ENCODE results near the gene FMC1.

The FMC1 gene

DNA sequence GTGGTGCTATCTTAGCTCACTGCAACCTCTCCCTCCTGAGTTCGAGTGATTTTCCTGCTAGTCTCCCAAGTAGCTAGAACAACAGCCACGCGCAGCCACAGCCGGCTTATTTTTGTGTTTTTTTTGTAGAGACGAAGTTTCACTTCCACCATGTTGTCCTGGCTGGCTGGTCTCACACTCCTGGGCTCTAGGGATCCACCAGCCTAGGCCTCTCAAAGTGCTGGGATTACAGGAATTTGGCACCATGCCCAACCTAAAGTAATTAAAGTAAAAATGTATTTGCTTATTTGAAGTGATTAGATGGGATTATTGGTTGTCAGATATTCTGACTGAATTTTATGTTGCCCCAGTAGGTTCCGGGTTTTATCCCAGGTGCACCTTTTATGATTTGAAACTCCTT lies 41.3 kb downstream of the FMC1 start:
- no peak for DNase-seq

DNA sequence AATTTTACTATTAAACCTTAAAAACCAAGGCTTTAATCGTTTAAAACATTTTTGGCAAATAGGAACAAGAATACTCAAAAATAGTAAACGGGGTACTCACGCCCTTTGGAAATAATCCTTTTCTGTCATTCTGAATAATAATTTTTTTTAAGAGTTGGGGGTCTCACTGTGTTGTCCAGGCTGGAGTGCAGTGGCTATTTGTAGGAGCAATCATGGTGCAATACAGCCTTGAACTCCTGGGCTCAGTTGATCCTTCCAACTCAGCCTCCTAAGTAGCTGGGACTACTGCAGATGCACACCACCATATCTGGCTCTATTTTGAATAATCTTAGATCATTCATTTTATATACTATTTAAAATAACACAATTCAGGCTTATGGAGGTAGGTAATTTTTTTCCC lies 43.5 kb downstream of the FMC1 start:
- DNase-seq: no peak

DNA sequence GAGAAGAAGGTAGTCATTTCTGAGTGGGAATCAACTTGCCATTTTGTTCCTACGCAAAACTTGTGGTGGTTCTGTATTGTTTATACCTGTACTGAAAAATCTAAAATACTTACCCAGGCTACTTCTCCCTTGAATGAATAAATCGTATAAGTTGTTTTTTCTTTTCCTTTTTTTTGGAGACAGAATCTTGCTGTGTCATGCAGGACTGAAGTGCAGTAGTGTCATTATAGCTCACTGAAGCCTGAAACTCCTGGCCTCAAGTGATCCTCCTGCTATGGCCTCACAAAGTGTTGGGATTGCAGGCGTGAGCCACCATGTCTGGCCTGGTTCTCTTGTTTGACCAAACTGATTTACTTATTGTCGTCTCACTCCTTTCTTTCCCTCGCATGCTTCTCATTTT lies 46.5 kb downstream of the FMC1 start:
- no peak for DNase-seq

DNA sequence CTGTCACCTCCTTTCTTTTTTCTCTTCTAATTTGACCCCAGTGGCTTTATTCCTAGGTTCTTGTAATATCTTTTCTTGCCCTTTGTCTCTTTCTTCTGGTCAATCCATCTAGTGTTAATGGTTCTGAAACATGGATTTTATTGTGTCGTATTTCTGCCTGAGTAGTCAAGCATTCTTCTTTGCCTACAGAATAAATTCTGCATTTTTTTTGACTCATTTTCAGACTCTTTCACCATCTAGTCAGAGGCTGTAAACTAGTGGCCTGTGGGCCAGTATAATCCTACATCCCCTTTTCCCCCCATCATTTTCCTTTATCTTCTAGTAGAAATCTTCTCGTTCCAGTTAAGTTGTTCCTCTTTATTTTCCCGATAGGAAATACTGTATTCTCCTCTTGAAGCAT lies 48.0 kb downstream of the FMC1 start:
- DNase-seq: no peak

DNA sequence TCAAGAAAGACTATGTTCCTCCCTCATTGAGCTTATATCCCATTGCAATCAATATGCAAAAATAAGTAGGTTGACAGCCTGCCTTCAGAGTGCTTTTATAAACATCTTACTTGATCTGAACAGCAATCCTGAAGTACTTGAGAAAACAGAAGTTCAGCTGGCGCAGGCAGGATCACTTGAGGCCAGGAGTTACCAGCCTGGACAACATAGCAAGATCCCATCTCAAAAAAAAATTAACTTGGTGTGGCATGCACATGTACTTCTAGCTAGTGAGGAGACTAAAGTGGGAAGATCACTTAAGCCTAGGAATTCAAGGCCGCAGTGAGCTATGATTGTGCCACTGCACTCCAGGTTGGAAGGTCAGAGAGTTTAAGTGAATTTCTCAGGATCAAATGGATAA lies 48.6 kb downstream of the FMC1 start:
- no peak for DNase-seq

DNA sequence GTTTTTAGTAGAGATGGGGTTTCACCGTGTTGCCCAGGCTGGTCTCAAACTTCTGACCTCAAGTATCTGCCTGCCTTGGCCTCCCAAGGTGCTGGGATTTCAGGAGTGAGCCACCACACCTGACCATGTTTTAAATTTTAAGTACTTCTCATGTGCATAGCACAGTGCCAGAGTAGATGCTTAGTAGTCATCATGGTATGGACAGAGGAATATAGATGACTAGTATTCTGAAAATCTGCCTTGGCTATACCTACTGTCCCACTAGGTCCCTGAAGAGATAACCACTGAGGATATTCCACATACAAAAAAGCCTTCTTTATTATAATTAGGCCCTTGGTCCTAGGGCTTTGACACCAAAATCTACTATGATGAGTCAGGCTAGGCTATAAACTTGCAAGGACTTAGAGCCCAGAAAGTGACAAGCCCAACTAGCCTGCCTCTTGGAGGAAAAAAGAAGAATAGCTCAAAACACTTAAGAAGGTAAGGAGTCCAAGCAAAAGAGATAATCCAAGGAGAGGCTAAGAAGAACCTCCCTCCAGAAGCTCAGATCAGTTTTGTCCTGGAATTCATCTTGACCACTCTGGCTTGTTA lies 52.6 kb downstream of the FMC1 start:
- DNase-seq: peak; percentile 2

DNA sequence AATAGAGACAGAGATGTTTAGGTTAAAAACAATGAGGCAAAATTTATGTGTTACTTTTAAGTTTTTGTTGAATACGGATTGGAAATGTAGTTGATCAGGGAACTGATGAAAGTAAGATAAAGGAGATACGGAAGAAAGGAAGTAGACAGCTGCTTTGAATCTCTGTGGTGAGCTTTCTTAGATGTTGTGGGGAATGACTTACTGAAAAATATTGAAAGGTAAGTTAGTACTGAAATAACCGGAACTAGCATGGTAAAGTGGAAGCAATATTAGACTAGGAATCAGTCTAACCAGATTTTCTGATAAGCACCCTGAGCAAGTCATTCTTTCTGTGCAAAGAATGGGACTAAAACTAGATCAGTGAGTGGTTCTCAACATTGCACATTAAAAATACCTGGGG lies 53.4 kb downstream of the FMC1 start:
- no peak for DNase-seq

All from fibroblast of skin of back (primary cell).